Measurements from ENCODE around the gene MYOM1. TPM values are rescaled to one million over a fixed set of nuclear protein-coding genes. Genes with fewer than 3 reads are reported as not detected.

The MYOM1 gene
- polyA plus RNA-seq (2011; rRNA removed): 0.02 and 0.04 TPM in 2 replicates
- not detected in 2 replicates for polyA minus RNA-seq (2011; rRNA and poly(A)+ RNA removed)

- CTCF ChIA-PET: interaction anchor here (0.6 to 1.4 kb wide), 4 partner anchors 68 to 461 kb away, joined by 3 to 4 read pairs (median 3); no protein-coding TSS in a partner anchor
Observed at GRCh38 chr18:3219631-3220335, at the start of gene MYOM1. MYOM1 (minus strand) TSS chr18:3219968; CDS start chr18:3215223, 4,745 bp downstream.

GRCh38 chr18:3269241-3269913 lies 49.6 kb upstream of the MYOM1 start:
- ChIA-PET POLR2A (no interaction called here), CTCF (no interaction called here)
- H3K27me3 ChIP-seq (ENCODE audit: control insufficient read depth, insufficient read depth, low read length): no peaks in the 10 kb centered on the region
- no peak for DNase-seq (ENCODE audit: low read depth, low spot score)
- no peak overlapping the region for H3K27ac ChIP-seq (ENCODE audit: low read depth, low read length)
- TF ChIP-seq CTCF (IDR thresholded peaks at IDR 0.05; ENCODE audit: low read depth, low read length): no peak
- no peaks in the 10 kb centered on the region for H3K9me3 ChIP-seq (ENCODE audit: control insufficient read depth, insufficient read depth, low read length)
- H3K4me3 ChIP-seq (ENCODE audit: low read depth, low read length): no peak overlapping the region

More at GRCh38 chr18:3219631-3220335, at the start of gene MYOM1:
- peaks cover 5% of the 10 kb centered on the region for H3K27me3 ChIP-seq (ENCODE audit: control insufficient read depth, insufficient read depth, low read length)
- no peak within 1 kb of the TSS for H3K4me3 ChIP-seq (ENCODE audit: low read depth, low read length)
- POLR2A ChIA-PET: interaction anchor here (0.6 to 1.0 kb wide), 2 partner anchors 9 to 246 kb away, joined by 3 to 5 read pairs; no protein-coding TSS in a partner anchor
- H3K27ac ChIP-seq (ENCODE audit: low read depth, low read length): no peak within 1 kb of the TSS
- no peaks in the 10 kb centered on the region; the same call in 1 of the 2 replicates for H3K9me3 ChIP-seq (ENCODE audit: control insufficient read depth, insufficient read depth, low read length)
- no peak for TF ChIP-seq CTCF (IDR thresholded peaks at IDR 0.05; ENCODE audit: low read depth, low read length)
- no peak for DNase-seq (ENCODE audit: low read depth, low spot score)

GRCh38 chr18:3268306-3268705 lies 48.5 kb upstream of the MYOM1 start:
- POLR2A ChIA-PET: no interaction called here
- no peak for TF ChIP-seq CTCF (IDR thresholded peaks at IDR 0.05; ENCODE audit: low read depth, low read length)
- no peak for DNase-seq (ENCODE audit: low read depth, low spot score)
- H3K9me3 ChIP-seq (ENCODE audit: control insufficient read depth, insufficient read depth, low read length): no peaks in the 10 kb centered on the region
- no peak overlapping the region for H3K27ac ChIP-seq (ENCODE audit: low read depth, low read length)
- CTCF ChIA-PET: no interaction called here
- no peak overlapping the region for H3K4me3 ChIP-seq (ENCODE audit: low read depth, low read length)
- no peaks in the 10 kb centered on the region for H3K27me3 ChIP-seq (ENCODE audit: control insufficient read depth, insufficient read depth, low read length)

DNA sequence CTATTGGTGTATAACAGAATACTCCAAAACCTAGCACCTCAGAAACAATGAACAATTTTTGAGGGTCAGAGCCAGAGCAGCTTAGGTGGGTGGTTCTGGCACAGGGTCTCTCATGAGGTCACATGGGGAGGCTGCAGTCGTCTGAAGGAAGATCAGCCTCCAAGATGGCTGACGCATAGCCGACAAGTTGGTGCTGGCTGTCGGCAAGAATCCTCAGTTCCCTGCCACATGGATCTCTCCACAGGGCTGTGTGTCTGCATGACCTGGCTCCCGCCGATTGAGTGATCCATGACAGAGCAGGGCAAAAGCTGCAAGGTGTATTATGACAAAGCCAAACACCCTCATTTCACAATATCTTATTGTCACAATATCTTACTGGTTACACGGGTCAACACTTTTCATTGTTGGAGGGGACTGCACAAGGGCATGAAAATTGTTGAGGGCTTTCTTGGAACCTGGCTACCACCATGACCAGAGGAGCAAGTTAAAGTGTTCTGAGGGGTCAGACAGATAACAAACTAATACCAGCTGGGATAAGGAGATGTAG lies 46.4 kb upstream of the MYOM1 start:
- no peak for TF ChIP-seq CTCF (IDR thresholded peaks at IDR 0.05; ENCODE audit: low read depth, low read length)
- CTCF ChIA-PET: interaction anchor here (2.6 kb wide), 1 partner anchor 400 kb away, joined by 6 read pairs; no protein-coding TSS in a partner anchor
- Histone ChIP-seq H3K4me3 (ENCODE audit: low read depth, low read length) (no peak overlapping the region), H3K9me3 (ENCODE audit: control insufficient read depth, insufficient read depth, low read length) (no peaks in the 10 kb centered on the region; the same call in 1 of the 2 replicates), H3K27ac (ENCODE audit: low read depth, low read length) (no peak overlapping the region), H3K27me3 (ENCODE audit: control insufficient read depth, insufficient read depth, low read length) (no peaks in the 10 kb centered on the region)
- DNase-seq (ENCODE audit: low read depth, low spot score): no peak
- POLR2A ChIA-PET: no interaction called here

All from AG04450 (cell line).